MCF 10A (cell line): Measurements from ENCODE around the gene TMEFF2. TPM values are rescaled to one million over a fixed set of nuclear protein-coding genes. Genes with fewer than 3 reads are reported as not detected.

ENCODE experiments used
- BruUV-seq: library from RNA; stranded (reverse); fragments of 400-500 nt; replicated peaks from 2 replicates; lab custom pipeline; 2021; lab: Mats Ljungman, UMichigan
- CTCF ChIA-PET: fragments of 300-600 bp; sonication (Branson Sonifier 250); formaldehyde crosslinking; extraction: SDS; loops from one replicate; lab custom pipeline; 2021; ENCODE audit warnings: antibody characterized with exemption, inconsistent platforms; lab: Yijun Ruan, JAX
- POLR2A ChIA-PET: fragments of 300-600, 350-650 bp; sonication (Branson Sonifier 250); formaldehyde crosslinking; extraction: SDS; loops from one replicate; lab custom pipeline; 2020; ENCODE audit warnings: antibody characterized with exemption, inconsistent platforms; lab: Yijun Ruan, JAX
- DNase-seq: peaks from one replicate; pipeline ENCODE4 v3.0.0-alpha.2; 2018; ENCODE audit not compliant: unreplicated experiment
- H3K27ac Mint-ChIP-seq: one replicate; pipeline ENCODE4 v1.8.0; 2022; ENCODE audit warnings: mild to moderate bottlenecking, low read depth, mixed read lengths; ENCODE audit not compliant: unreplicated experiment
- H3K27me3 Mint-ChIP-seq: one replicate; pipeline ENCODE4 v1.8.0; 2022; ENCODE audit warnings: mixed read lengths; ENCODE audit not compliant: insufficient read depth, unreplicated experiment
- H3K36me3 Mint-ChIP-seq: one replicate; pipeline ENCODE4 v1.8.0; 2022; ENCODE audit warnings: mild to moderate bottlenecking, moderate library complexity, mixed read lengths; ENCODE audit not compliant: insufficient read depth, unreplicated experiment
- H3K4me1 Mint-ChIP-seq: one replicate; pipeline ENCODE4 v1.8.0; 2022; ENCODE audit warnings: mixed read lengths; ENCODE audit not compliant: insufficient read depth, unreplicated experiment
- H3K4me3 Mint-ChIP-seq: one replicate; pipeline ENCODE4 v1.8.0; 2022; ENCODE audit warnings: mild to moderate bottlenecking, moderate library complexity, mixed read lengths; ENCODE audit not compliant: unreplicated experiment
- H3K9me3 Mint-ChIP-seq: one replicate; pipeline ENCODE4 v1.8.0; 2022; ENCODE audit warnings: mixed read lengths; ENCODE audit not compliant: unreplicated experiment
- intact Hi-C: fragments of 100-400 bp; cut with micrococcal nuclease; formaldehyde crosslinking; loops from 2 replicates; pipeline ENCODE4 v1.14.1; 2022
- total RNA-seq: library from RNA; stranded (reverse); gene quantifications from 2 replicates; pipeline ENCODE4 v1.2.3, GENCODE V29; 2022
- TF ChIP-seq, protein P1 (sequence below): fragments of 200-600 bp; IDR thresholded peaks from one replicate; pipeline ENCODE4 v1.8.0; 2022; ENCODE audit warnings: antibody characterized with exemption, mild to moderate bottlenecking; ENCODE audit not compliant: unreplicated experiment

TMEFF2 gene
- total RNA-seq, 1 experiment from 2014 or later: not detected

DNA sequence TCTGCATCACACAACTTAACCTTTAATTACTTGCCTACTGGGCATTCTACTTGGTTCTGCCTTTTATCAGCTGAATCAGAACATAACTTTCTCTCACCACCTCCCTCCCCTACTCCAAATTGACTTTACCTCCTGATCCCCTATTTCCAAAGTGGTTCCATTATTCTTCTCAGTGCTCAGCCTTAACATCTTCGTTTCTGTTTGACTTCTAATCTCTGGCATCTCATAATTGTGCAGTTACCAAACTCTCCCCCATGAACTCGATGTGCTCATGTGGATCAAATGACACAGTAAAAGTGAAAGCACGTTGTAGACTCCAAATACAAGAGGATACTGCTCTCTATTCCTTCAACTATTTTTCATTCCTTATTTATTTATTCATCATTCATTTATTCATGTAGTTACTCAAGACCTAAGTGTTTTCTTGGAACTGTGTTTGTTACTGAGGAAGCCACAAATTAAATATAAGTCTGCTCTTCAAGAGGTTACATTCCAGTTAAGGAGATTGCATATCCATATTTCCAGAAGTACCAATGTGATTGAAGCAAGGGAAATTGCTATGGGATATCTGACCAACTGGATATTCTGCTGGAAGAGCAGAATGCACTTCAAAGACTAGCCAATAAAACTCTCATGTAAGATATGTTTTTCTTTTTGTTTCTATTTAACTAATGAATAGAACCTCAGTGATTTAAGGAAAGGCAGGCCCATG, 158.8 kb downstream of the TMEFF2 start:
- Mint-ChIP-seq H3K27ac (no peak overlapping the region), H3K36me3 (no peaks in the 10 kb centered on the region), H3K27me3 (no peaks in the 10 kb centered on the region), H3K4me3 (no peak overlapping the region), H3K9me3 (no peaks in the 10 kb centered on the region), H3K4me1 (peaks cover 6% of the 10 kb centered on the region)
- DNase-seq: peak; percentile 15
- TF ChIP-seq, protein P1, sequence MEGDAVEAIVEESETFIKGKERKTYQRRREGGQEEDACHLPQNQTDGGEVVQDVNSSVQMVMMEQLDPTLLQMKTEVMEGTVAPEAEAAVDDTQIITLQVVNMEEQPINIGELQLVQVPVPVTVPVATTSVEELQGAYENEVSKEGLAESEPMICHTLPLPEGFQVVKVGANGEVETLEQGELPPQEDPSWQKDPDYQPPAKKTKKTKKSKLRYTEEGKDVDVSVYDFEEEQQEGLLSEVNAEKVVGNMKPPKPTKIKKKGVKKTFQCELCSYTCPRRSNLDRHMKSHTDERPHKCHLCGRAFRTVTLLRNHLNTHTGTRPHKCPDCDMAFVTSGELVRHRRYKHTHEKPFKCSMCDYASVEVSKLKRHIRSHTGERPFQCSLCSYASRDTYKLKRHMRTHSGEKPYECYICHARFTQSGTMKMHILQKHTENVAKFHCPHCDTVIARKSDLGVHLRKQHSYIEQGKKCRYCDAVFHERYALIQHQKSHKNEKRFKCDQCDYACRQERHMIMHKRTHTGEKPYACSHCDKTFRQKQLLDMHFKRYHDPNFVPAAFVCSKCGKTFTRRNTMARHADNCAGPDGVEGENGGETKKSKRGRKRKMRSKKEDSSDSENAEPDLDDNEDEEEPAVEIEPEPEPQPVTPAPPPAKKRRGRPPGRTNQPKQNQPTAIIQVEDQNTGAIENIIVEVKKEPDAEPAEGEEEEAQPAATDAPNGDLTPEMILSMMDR: no peak
- POLR2A ChIA-PET: no interaction called here
- CTCF ChIA-PET: interaction anchor here (0.6 kb wide), 1 partner anchor 35 kb away, joined by 3 read pairs; no protein-coding TSS in a partner anchor
- BruUV-seq: no TSS peak
- intact Hi-C loops: no loop called here

DNA sequence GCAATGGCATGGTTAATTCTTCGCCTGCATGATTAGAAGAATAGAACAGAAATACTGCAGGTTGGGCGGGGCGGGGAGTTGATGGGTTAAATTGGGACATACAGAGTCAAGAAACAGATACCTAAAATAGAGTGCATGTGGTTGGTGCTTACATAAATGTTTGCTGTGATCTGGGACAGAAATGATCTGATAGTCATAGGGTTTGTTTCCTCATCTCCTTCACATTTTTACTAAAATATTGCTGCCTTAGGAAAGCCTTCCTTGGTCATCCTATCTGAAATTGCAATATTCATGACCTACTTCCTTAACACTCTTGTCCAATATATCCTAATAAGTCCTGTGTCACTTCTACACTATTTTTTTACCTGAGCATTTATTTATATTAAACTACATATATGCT, 163.9 kb downstream of the TMEFF2 start:
- Mint-ChIP-seq H3K4me3 (no peak overlapping the region), H3K27me3 (no peaks in the 10 kb centered on the region), H3K27ac (no peak overlapping the region), H3K9me3 (no peaks in the 10 kb centered on the region), H3K36me3 (peaks cover 7% of the 10 kb centered on the region), H3K4me1 (peaks cover 4% of the 10 kb centered on the region)
- no peak for DNase-seq
- intact Hi-C loops: no loop called here
- ChIA-PET CTCF (interaction anchor here (0.7 to 1.2 kb wide), 2 partner anchors 69 to 482 kb away, joined by 3 read pairs; no protein-coding TSS in a partner anchor), POLR2A (interaction anchor here (1.0 kb wide), 1 partner anchor 23 kb away, joined by 3 read pairs; no protein-coding TSS in a partner anchor)
- TF ChIP-seq, protein P1: no peak
- BruUV-seq: no TSS peak

DNA sequence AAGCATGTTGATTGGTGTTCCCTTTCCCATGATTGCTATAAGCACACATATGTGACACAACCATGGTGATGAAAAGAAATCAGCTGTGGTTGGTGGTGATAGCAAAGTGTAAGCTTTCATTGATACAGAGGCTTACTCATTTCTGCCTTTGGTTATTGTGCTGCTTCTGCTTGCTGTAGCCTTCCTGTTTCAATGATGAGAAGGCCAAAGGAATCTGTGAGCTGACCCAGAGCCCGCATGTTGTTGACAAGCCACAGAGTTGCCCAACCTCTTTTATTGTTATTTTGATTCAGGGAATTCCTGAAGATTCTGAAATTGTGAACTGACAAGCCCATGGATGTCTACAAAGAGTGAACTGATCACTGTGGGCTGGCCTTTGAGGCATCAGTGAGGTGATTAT, 164.4 kb downstream of the TMEFF2 start:
- Mint-ChIP-seq H3K27ac (no peak overlapping the region), H3K9me3 (no peaks in the 10 kb centered on the region), H3K4me1 (no peaks in the 10 kb centered on the region), H3K4me3 (no peak overlapping the region), H3K36me3 (peaks cover 7% of the 10 kb centered on the region), H3K27me3 (no peaks in the 10 kb centered on the region)
- TF ChIP-seq, protein P1: no peak
- intact Hi-C loops: no loop called here
- ChIA-PET CTCF (interaction anchor here (1.2 kb wide), 1 partner anchor 482 kb away, joined by 3 read pairs; no protein-coding TSS in a partner anchor), POLR2A (interaction anchor here (1.0 kb wide), 1 partner anchor 24 kb away, joined by 3 read pairs; no protein-coding TSS in a partner anchor)
- no peak for DNase-seq
- no TSS peak for BruUV-seq

GRCh38 chr2:192029089-192029488, 165.6 kb downstream of the TMEFF2 start:
- peak; percentile 33 for DNase-seq
- ChIA-PET POLR2A (interaction anchor here (0.7 kb wide), 1 partner anchor 17 kb away, joined by 4 read pairs; no protein-coding TSS in a partner anchor), CTCF (interaction anchor here (0.5 to 1.0 kb wide), 6 partner anchors 17 to 252 kb away, joined by 3 read pairs; no protein-coding TSS in a partner anchor)
- intact Hi-C loops: no loop called here
- no TSS peak for BruUV-seq
- Mint-ChIP-seq H3K27ac (no peak overlapping the region), H3K36me3 (peaks cover 7% of the 10 kb centered on the region), H3K4me3 (no peak overlapping the region), H3K4me1 (no peaks in the 10 kb centered on the region), H3K9me3 (no peaks in the 10 kb centered on the region), H3K27me3 (no peaks in the 10 kb centered on the region)
- TF ChIP-seq, protein P1: no peak
